IMR-90 (cell line): ENCODE measurements around the gene RAG1. TPM values are rescaled to one million over a fixed set of nuclear protein-coding genes. Genes with fewer than 3 reads are reported as not detected.

Source experiments
- ATAC-seq: fragments of 200-7000 bp; cut with Tn5 transposase; 2 replicates; pipeline ENCODE4 v1.9.1; 2020; ENCODE audit warnings: low read depth, mild to moderate bottlenecking, moderate library complexity
- BruUV-seq: library from RNA; stranded (reverse); fragments of 400-500 nt; replicated peaks from 2 replicates; lab custom pipeline; 2021; lab: Mats Ljungman, UMichigan
- CTCF ChIA-PET: fragments of 300-600 bp; formaldehyde crosslinking; extraction: SDS; loops from one replicate; lab custom pipeline; 2021; ENCODE audit warnings: antibody characterized with exemption; lab: Yijun Ruan, JAX
- POLR2A ChIA-PET: fragments of 300-600 bp; sonication (Branson Sonifier 250); formaldehyde crosslinking; loops from one replicate; lab custom pipeline; 2022; ENCODE audit warnings: antibody characterized with exemption; ENCODE audit not compliant: unreplicated experiment; lab: Charles Lee
- DNase-seq: peaks from one replicate; pipeline ENCODE4 v3.0.0; 2013
- H2AFZ ChIP-seq: replicated peaks from 2 replicates; pipeline ENCODE3; 2013; ENCODE audit warnings: low read length, mild to moderate bottlenecking; ENCODE audit not compliant: poor library complexity
- H2AK5ac ChIP-seq: 2 replicates; pipeline ENCODE4 v1.6.1; 2013; ENCODE audit warnings: low read depth, low read length, inconsistent platforms
- H2AK9ac ChIP-seq: replicated peaks from 2 replicates; pipeline ENCODE3; 2013; ENCODE audit warnings: mild to moderate bottlenecking, low read depth, low read length, moderate library complexity; ENCODE audit not compliant: poor library complexity
- H2BK120ac ChIP-seq: 2 replicates; pipeline ENCODE4 v1.6.1; 2013; ENCODE audit warnings: low read depth, low read length, inconsistent platforms
- H2BK15ac ChIP-seq: 3 replicates; pipeline ENCODE4 v1.6.1; 2013; ENCODE audit warnings: low read depth, low read length, inconsistent platforms
- H2BK20ac ChIP-seq: 2 replicates; pipeline ENCODE4 v1.6.1; 2013; ENCODE audit warnings: low read depth, mild to moderate bottlenecking, inconsistent platforms, low read length, moderate library complexity
- H2BK5ac ChIP-seq: 2 replicates; pipeline ENCODE4 v1.6.1; 2013; ENCODE audit warnings: mild to moderate bottlenecking, low read depth, low read length, inconsistent platforms; ENCODE audit not compliant: poor library complexity, severe bottlenecking
- H3K14ac ChIP-seq: replicated peaks from 2 replicates; pipeline ENCODE4 v1.6.1; 2013; ENCODE audit warnings: low read depth, low read length, inconsistent platforms
- H3K18ac ChIP-seq: 2 replicates; pipeline ENCODE4 v1.6.1; 2013; ENCODE audit warnings: low read depth, low read length, control low read depth
- H3K23ac ChIP-seq: 2 replicates; pipeline ENCODE4 v1.6.1; 2013; ENCODE audit warnings: low read depth, low read length, inconsistent platforms
- H3K27ac ChIP-seq: 2 replicates; pipeline ENCODE4 v1.5.1; 2013; ENCODE audit warnings: mild to moderate bottlenecking, control low read depth, low read length; ENCODE audit not compliant: insufficient read depth
- H3K27me3 ChIP-seq: 2 replicates; pipeline ENCODE4 v1.6.1; 2013; ENCODE audit warnings: low read length; ENCODE audit not compliant: control insufficient read depth, insufficient read depth
- H3K36me3 ChIP-seq: 2 replicates; pipeline ENCODE4 v1.6.1; 2013; ENCODE audit warnings: low read length, mixed read lengths; ENCODE audit not compliant: control insufficient read depth, insufficient read depth
- H3K4ac ChIP-seq: 2 replicates; pipeline ENCODE4 v1.6.1; 2013; ENCODE audit warnings: low read depth, low read length, inconsistent platforms
- H3K4me1 ChIP-seq: 2 replicates; pipeline ENCODE4 v1.6.1; 2013; ENCODE audit warnings: low read length, mixed read lengths; ENCODE audit not compliant: control insufficient read depth, insufficient read depth
- H3K4me2 ChIP-seq: 2 replicates; pipeline ENCODE4 v1.6.1; 2013; ENCODE audit warnings: low read depth, mild to moderate bottlenecking, control low read depth, low read length, moderate library complexity
- H3K4me3 ChIP-seq: 2 replicates; pipeline ENCODE4 v1.5.1; 2013; ENCODE audit warnings: low read depth, mild to moderate bottlenecking, control low read depth, low read length, moderate library complexity; ENCODE audit not compliant: insufficient read depth
- H3K56ac ChIP-seq: 2 replicates; pipeline ENCODE4 v1.6.1; 2013; ENCODE audit warnings: low read length, inconsistent platforms; ENCODE audit not compliant: insufficient read depth; ENCODE audit errors: extremely low read depth
- H3K79me1 ChIP-seq, 2 experiments: 2 replicates each; pipeline ENCODE4 v1.6.1; 2013; ENCODE audit warnings: low read length in 2 of 2, inconsistent platforms in 1 of 2, low read depth in 1 of 2
- H3K9ac ChIP-seq: 2 replicates; pipeline ENCODE4 v1.6.1; 2013; ENCODE audit warnings: low read depth, low read length, control low read depth
- H3K9me1 ChIP-seq: 2 replicates; pipeline ENCODE4 v1.6.1; 2013; ENCODE audit warnings: low read length, inconsistent platforms; ENCODE audit not compliant: insufficient read depth
- H3K9me3 ChIP-seq: 2 replicates; pipeline ENCODE4 v1.6.1; 2013; ENCODE audit warnings: low read length; ENCODE audit not compliant: control insufficient read depth, insufficient read depth
- H4K20me1 ChIP-seq: 2 replicates; pipeline ENCODE4 v1.6.1; 2013; ENCODE audit warnings: low read length, inconsistent platforms; ENCODE audit not compliant: insufficient read depth
- H4K5ac ChIP-seq: 2 replicates; pipeline ENCODE4 v1.6.1; 2013; ENCODE audit warnings: mild to moderate bottlenecking, low read depth, low read length, control low read depth
- H4K8ac ChIP-seq, 2 experiments: 2 replicates each; pipeline ENCODE4 v1.6.1; 2013; ENCODE audit warnings: low read depth in 2 of 2, low read length in 2 of 2, control low read depth in 1 of 2, inconsistent platforms in 1 of 2
- H4K91ac ChIP-seq: 2 replicates; pipeline ENCODE4 v1.6.1; 2013; ENCODE audit warnings: low read depth, low read length, inconsistent platforms; ENCODE audit not compliant: insufficient read depth
- BHLHE40 ChIP-seq: fragments of 150-350 bp; IDR thresholded peaks from 2 replicates; pipeline ENCODE4 v1.6.1; 2016; ENCODE audit warnings: mild to moderate bottlenecking, low read depth, low read length
- CHD1 ChIP-seq: IDR thresholded peaks from 2 replicates; pipeline ENCODE4 v1.6.1; 2012; ENCODE audit warnings: low read depth, low read length, improper control_type of control experiment
- FOS ChIP-seq: fragments of 150-350 bp; IDR thresholded peaks from 2 replicates; pipeline ENCODE4 v1.6.1; 2016; ENCODE audit warnings: low read depth, low read length
- MAFK ChIP-seq: IDR thresholded peaks from 2 replicates; pipeline ENCODE4 v1.6.1; 2012; ENCODE audit warnings: low read depth, low read length, improper control_type of control experiment
- MAZ ChIP-seq: IDR thresholded peaks from 2 replicates; pipeline ENCODE4 v1.6.1; 2012; ENCODE audit warnings: low read depth, mild to moderate bottlenecking, low read length, improper control_type of control experiment, moderate library complexity, borderline replicate concordance
- RFX5 ChIP-seq: IDR thresholded peaks from 2 replicates; pipeline ENCODE4 v1.8.0; 2012; ENCODE audit warnings: low read depth, mild to moderate bottlenecking, low read length, moderate library complexity
- SMC3 ChIP-seq: fragments of 150-350 bp; IDR thresholded peaks from 2 replicates; pipeline ENCODE4 v1.6.1; 2016; ENCODE audit warnings: low read depth, mild to moderate bottlenecking, antibody characterized with exemption, low read length, moderate library complexity
- WGBS, 2 experiments: methylation state at CpG; one replicate each; pipeline versions ENCODE4 v1.1.5 to v1.1.7; 2013; ENCODE audit warnings: missing lambda C conversion rate in 2 of 2; ENCODE audit not compliant: insufficient read length in 1 of 2; ENCODE audit errors: extremely low coverage in 2 of 2; 5-methylcytosine and 5-hydroxymethylcytosine counted together
- dilution Hi-C: fragments of 300-500 bp; cut with HindIII; formaldehyde crosslinking; loops from one replicate; pipeline ENCODE4 v1.14.3; 2018; ENCODE audit warnings: low sequenced_read_pairs; ENCODE audit not compliant: unreplicated experiment
- in situ Hi-C: fragments of 300-500 bp; cut with MboI; formaldehyde crosslinking; loops from 3 replicates; pipeline ENCODE4 v1.14.3; 2019; ENCODE audit warnings: low sequenced_read_pairs, inconsistent platforms, mixed read lengths
- intact Hi-C: fragments of 100-400 bp; cut with micrococcal nuclease; formaldehyde crosslinking; loops from 2 replicates; pipeline ENCODE4 v1.10.0; 2022
- polyA plus RNA-seq, 3 experiments: library from polyadenylated mRNA; depleted of rRNA; stranded (reverse); fragments of >200 nt; gene quantifications; 2 replicates each; pipeline ENCODE4 v1.2.3, GENCODE V29; 2012; ENCODE audit warnings: low replicate concordance in 1 of 3
- total RNA-seq: library from RNA; depleted of rRNA; stranded (reverse); fragments of >200 nt; gene quantifications from 2 replicates; pipeline ENCODE4 v1.2.3, GENCODE V29; 2012
- TF ChIP-seq, protein P1 (sequence below): fragments of 150-350 bp; IDR thresholded peaks from 2 replicates; pipeline ENCODE4 v1.6.1; 2016; ENCODE audit warnings: low read depth, mild to moderate bottlenecking, low read length, moderate library complexity, borderline replicate concordance

The RAG1 gene
- total and polyA plus RNA-seq, 2 of the 4 experiments (the other 2 are of a cell fraction): 0.14 to 0.72 TPM

DNA sequence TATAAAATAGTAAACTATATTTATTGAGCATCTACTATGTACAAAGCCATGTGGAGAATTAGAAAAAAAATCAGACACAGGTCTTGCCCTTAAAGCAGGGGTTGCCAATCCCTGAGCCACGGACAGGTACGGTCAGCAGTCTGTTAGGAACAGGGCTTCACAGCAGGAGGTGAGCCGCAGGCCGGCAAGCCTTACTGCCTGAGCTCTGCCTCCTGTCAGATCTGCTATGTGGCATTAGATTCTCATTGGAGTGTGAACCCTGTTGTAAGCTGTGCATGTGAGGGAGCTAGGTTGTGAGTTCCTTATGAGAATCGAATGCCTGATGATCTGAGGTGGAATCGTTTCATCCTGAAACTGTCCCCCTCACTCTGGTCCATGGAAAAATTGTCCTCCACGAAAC lies 32.4 kb downstream of the RAG1 start:
- H3K4me1 ChIP-seq: no peaks in the 10 kb centered on the region
- H3K9ac ChIP-seq: no peak overlapping the region
- H2BK20ac ChIP-seq: no peak overlapping the region
- no peak overlapping the region for H2BK5ac ChIP-seq
- BruUV-seq: no TSS peak
- intact Hi-C loops (no loop called here), dilution Hi-C loops (no loop called here), in situ Hi-C loops (no loop called here)
- H3K36me3 ChIP-seq: no peaks in the 10 kb centered on the region
- no peak for ATAC-seq
- DNase-seq: no peak
- WGBS, 2 experiments: no CpG with 5 or more reads among the region's 7 CpGs
- H2BK120ac ChIP-seq: no peak overlapping the region
- no peak overlapping the region for H2BK15ac ChIP-seq
- no peak overlapping the region for H4K8ac ChIP-seq
- H4K5ac ChIP-seq: no peak overlapping the region
- H3K4ac ChIP-seq: no peak overlapping the region
- H3K18ac ChIP-seq: no peak overlapping the region
- H3K9me1 ChIP-seq: no peaks in the 10 kb centered on the region
- no peak overlapping the region for H2AK5ac ChIP-seq
- no peak overlapping the region for H3K23ac ChIP-seq
- H2AFZ ChIP-seq: no peak overlapping the region
- no peak overlapping the region for H2AK9ac ChIP-seq
- no peaks in the 10 kb centered on the region for H4K20me1 ChIP-seq
- no peaks in the 10 kb centered on the region for H3K79me1 ChIP-seq
- ChIA-PET CTCF (interaction anchor here (1.1 kb wide), 1 partner anchor 12 kb away, joined by 3 read pairs; no protein-coding TSS in a partner anchor), POLR2A (no interaction called here)
- no peak for TF ChIP-seq BHLHE40
- TF ChIP-seq FOS: no peak
- TF ChIP-seq MAFK: no peak
- TF ChIP-seq CHD1: no peak
- no peak for TF ChIP-seq MAZ
- no peak for TF ChIP-seq RFX5
- TF ChIP-seq, protein P1, sequence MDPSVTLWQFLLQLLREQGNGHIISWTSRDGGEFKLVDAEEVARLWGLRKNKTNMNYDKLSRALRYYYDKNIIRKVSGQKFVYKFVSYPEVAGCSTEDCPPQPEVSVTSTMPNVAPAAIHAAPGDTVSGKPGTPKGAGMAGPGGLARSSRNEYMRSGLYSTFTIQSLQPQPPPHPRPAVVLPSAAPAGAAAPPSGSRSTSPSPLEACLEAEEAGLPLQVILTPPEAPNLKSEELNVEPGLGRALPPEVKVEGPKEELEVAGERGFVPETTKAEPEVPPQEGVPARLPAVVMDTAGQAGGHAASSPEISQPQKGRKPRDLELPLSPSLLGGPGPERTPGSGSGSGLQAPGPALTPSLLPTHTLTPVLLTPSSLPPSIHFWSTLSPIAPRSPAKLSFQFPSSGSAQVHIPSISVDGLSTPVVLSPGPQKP: no peak
- TF ChIP-seq SMC3: no peak
- H3K9me3 ChIP-seq: no peaks in the 10 kb centered on the region
- no peak overlapping the region for H3K4me2 ChIP-seq
- H3K27me3 ChIP-seq: no peaks in the 10 kb centered on the region
- no peak overlapping the region for H3K27ac ChIP-seq
- no peak overlapping the region for H3K56ac ChIP-seq
- H3K4me3 ChIP-seq: no peak overlapping the region
- no peak overlapping the region for H3K14ac ChIP-seq
- no peak overlapping the region for H4K91ac ChIP-seq
